Measurements from ENCODE around the gene IQSEC1.
A peak's percentile ranks its signal among the peaks of the same experiment; 100 is the strongest.

Gene IQSEC1

GRCh38 chr3:12924437-12924836, 148.8 kb downstream of the IQSEC1 start:
- no peak for DNase-seq

GRCh38 chr3:12922881-12923431, 150.3 kb downstream of the IQSEC1 start:
- DNase-seq: no peak

GRCh38 chr3:12922306-12922705, 150.9 kb downstream of the IQSEC1 start:
- DNase-seq: peak; percentile 22

GRCh38 chr3:12921736-12922135, 151.5 kb downstream of the IQSEC1 start:
- no peak for DNase-seq

- DNase-seq: no peak
Measured at GRCh38 chr3:12920967-12921366, 152.3 kb downstream of the IQSEC1 start.

GRCh38 chr3:12919205-12919604, 154.0 kb downstream of the IQSEC1 start:
- DNase-seq: no peak

- no peak for DNase-seq
Measured at GRCh38 chr3:12918231-12918630, 155.0 kb downstream of the IQSEC1 start.

- DNase-seq: no peak
Measured at GRCh38 chr3:12916159-12916558, 157.1 kb downstream of the IQSEC1 start.

GRCh38 chr3:12914088-12914487, 159.1 kb downstream of the IQSEC1 start:
- DNase-seq: no peak

GRCh38 chr3:12911881-12912415, 161.3 kb downstream of the IQSEC1 start:
- no peak for DNase-seq

GRCh38 chr3:12910356-12911099, 162.7 kb downstream of the IQSEC1 start:
- DNase-seq: no peak

GRCh38 chr3:12909710-12910109, 163.5 kb downstream of the IQSEC1 start:
- no peak for DNase-seq

GRCh38 chr3:12908859-12909258, 164.4 kb downstream of the IQSEC1 start:
- no peak for DNase-seq

- no peak for DNase-seq
Measured at GRCh38 chr3:12908136-12908730, 165.0 kb downstream of the IQSEC1 start.

GRCh38 chr3:12907729-12908128, 165.5 kb downstream of the IQSEC1 start:
- DNase-seq: no peak

GRCh38 chr3:12907296-12907695, 165.9 kb downstream of the IQSEC1 start:
- DNase-seq: no peak

GRCh38 chr3:12906916-12907290, 166.3 kb downstream of the IQSEC1 start:
- DNase-seq: no peak

GRCh38 chr3:12906141-12906915, 166.9 kb downstream of the IQSEC1 start:
- no peak for DNase-seq

GRCh38 chr3:12905316-12906071, 167.7 kb downstream of the IQSEC1 start:
- DNase-seq: no peak

- DNase-seq: no peak
Measured at GRCh38 chr3:12904951-12905315, 168.3 kb downstream of the IQSEC1 start.

- DNase-seq: no peak
Measured at GRCh38 chr3:12903881-12904280, 169.3 kb downstream of the IQSEC1 start.

- DNase-seq: no peak
Measured at GRCh38 chr3:12903000-12903800, 170.0 kb downstream of the IQSEC1 start.

Data from fibroblast of upper back skin (primary cell).